Activated T-cell treated with anti-CD3 and anti-CD28 coated beads, Interleukin-2, amount 50 U/mL, for 72 hours (primary cell): ENCODE measurements around the gene GATA5. TPM values are rescaled to one million over a fixed set of nuclear protein-coding genes. Genes with fewer than 3 reads are reported as not detected.
"Not testable (repeated sequence)": the region's sequence is repeated elsewhere in the genome, so short reads cannot be mapped to it uniquely, and the experiment has no call there.

Source experiments
- ATAC-seq, 2 donors: fragments of 150-1000 bp; cut with Tn5 transposase; replicated peaks in 1 of 2; 2 replicates each; pipeline ENCODE4 v1.10.0; 2021; ENCODE audit warnings: moderate library complexity in 2 of 2, mild to moderate bottlenecking in 1 of 2
- DNase-seq, 2 donors: peaks; one replicate each; pipeline ENCODE4 v3.0.0; 2021 to 2022; ENCODE audit warnings: mixed read lengths in 1 of 2
- H3K27ac Mint-ChIP-seq: one replicate; pipeline ENCODE4 v1.8.0; 2022; ENCODE audit warnings: mild to moderate bottlenecking, moderate library complexity, mixed read lengths
- H3K27me3 Mint-ChIP-seq: one replicate; pipeline ENCODE4 v1.8.0; 2022; ENCODE audit warnings: low read depth, mixed read lengths
- H3K36me3 Mint-ChIP-seq, 2 donors: one replicate each; pipeline ENCODE4 v1.8.0; 2022; ENCODE audit warnings: mixed read lengths in 2 of 2, mild to moderate bottlenecking in 1 of 2; ENCODE audit not compliant: insufficient read depth in 2 of 2
- H3K4me1 Mint-ChIP-seq: one replicate; pipeline ENCODE4 v1.8.0; 2022; ENCODE audit warnings: low read depth, mixed read lengths
- H3K4me3 Mint-ChIP-seq, 2 donors: one replicate each; pipeline ENCODE4 v1.8.0; 2022; ENCODE audit warnings: mild to moderate bottlenecking in 2 of 2, mixed read lengths in 2 of 2, moderate library complexity in 2 of 2
- H3K9me3 Mint-ChIP-seq, 2 donors: one replicate each; pipeline ENCODE4 v1.8.0; 2022; ENCODE audit warnings: mixed read lengths in 2 of 2
- total RNA-seq, 2 donors: library from RNA; stranded (reverse); gene quantifications; one replicate each; pipeline ENCODE4 v1.2.3, GENCODE V29; 2022

GATA5 gene
- total RNA-seq, 2 donors from 2014 or later = not detected

DNA sequence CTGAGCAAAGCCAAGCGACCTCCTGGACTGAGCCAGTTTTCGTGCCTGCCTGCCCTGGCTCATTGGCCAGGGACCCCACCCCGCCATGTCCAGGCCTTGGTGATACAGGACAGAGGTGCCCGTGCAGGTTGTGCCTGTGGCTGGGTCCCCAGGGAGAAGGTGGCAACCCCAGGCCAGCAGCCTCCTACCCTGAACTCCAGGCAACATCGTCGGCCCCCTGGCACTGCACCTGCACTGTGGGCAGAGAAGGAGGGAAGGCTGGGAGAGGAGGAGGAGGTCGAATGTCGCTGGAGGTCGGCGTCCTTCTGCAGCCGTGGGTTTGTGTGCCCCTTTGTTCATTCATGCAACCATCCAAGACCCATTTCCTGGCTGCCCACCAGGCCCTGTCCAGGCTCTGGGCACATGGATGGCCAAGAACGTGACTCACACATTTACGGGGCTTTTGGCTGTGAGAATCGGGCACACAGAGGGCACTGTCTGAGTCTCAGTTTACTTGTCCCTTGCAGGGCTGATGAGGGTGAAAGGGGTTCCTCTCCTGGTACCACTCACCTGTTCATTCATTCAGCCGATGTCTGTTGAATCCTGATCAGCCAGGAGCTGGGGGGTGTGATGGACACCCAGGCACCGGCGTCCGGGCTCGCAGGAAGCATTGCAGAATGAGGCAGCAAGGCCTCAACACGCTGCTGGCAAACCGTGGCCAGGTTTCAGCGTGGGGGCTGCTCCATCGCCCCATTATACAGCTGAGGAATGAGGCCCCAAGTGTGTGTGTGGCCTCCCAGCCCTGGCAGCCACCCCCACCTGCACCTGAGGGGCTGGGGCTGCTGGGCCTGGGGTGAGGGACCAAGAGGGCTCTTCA lies 46.1 kb downstream of the GATA5 start:
- Mint-ChIP-seq H3K36me3 (no peaks in the 10 kb centered on the region), H3K4me1 (no peaks in the 10 kb centered on the region), H3K9me3 (no peaks in the 10 kb centered on the region), H3K27ac (no peak overlapping the region), H3K4me3 (no peak overlapping the region), H3K27me3 (peaks cover 16% of the 10 kb centered on the region)
- DNase-seq (no peak), ATAC-seq (no peak)

DNA sequence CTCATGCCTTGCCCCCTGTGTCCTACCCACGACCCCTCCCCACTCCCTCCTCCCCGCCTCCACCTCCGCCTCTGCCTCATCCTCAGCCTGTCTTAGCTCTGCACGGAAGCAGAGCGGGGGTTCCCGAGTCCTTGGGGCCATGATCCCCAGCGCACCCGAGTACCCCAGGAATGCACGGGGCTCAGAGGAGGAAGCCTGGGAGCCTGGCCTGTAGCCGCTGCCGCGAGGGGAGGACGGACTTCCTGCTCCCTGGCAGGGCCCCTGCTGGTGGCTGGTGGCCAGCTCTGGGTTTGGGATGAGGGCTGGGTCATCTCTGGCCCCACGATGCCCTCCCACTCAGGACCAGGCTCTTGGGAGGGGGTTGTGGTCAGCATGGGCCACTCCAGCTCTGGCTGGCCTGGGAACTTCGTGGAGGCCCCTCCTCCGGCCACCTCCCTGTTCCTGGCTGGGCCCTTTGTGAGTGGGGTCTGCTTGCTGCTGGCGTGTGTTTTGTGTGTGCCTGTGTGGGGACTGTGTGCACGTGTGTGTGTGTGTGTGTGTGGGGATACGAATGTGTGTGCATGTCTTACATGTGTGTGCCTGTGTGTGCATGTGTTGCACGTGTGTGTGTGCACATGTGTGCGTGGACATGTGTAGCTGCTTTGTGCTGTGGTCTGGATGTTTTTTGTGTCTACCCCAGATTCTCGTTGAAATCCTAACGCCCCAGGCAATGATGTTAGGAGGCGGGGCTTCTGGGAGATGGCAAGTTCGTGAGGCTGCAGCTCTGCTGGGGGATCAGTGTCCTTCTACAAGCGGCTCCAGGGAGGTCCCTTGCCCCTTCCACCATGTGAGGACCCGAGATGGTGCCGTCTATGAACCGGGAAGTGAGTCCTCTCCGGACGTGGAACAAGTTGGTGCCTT lies 47.1 kb downstream of the GATA5 start:
- H3K9me3 Mint-ChIP-seq = no peaks in the 10 kb centered on the region
- H3K4me3 Mint-ChIP-seq = no peak overlapping the region
- H3K27ac Mint-ChIP-seq = no peak overlapping the region

DNA sequence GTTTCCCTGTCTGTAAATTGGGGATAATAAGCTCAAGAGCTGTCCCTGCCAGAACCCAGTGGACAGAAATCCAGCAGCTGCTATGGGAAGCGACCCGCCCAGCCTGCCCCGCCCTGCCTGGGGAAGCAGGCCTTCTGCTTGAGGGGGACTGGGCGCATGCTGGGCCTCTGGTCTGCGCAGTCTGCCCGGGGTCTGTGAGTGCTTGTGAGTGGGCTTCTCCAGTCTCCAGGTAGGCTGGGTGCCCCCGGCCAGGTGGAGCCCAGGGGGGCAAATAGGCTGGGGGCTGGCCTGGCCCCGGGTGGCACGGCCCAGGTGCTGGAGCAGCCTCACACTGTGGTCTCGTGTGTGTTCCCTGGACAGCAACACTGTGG lies 47.8 kb downstream of the GATA5 start:
- H3K36me3 Mint-ChIP-seq = no peaks in the 10 kb centered on the region
- peaks cover 4% of the 10 kb centered on the region for H3K27me3 Mint-ChIP-seq
- H3K4me3 Mint-ChIP-seq = no peak overlapping the region

More for the DNA sequence above, 47.1 kb downstream of the GATA5 start:
- ATAC-seq (no peak), DNase-seq (no peak)
- Mint-ChIP-seq H3K4me1 (no peaks in the 10 kb centered on the region), H3K27me3 (peaks cover 6% of the 10 kb centered on the region), H3K36me3 (no peaks in the 10 kb centered on the region)

DNA sequence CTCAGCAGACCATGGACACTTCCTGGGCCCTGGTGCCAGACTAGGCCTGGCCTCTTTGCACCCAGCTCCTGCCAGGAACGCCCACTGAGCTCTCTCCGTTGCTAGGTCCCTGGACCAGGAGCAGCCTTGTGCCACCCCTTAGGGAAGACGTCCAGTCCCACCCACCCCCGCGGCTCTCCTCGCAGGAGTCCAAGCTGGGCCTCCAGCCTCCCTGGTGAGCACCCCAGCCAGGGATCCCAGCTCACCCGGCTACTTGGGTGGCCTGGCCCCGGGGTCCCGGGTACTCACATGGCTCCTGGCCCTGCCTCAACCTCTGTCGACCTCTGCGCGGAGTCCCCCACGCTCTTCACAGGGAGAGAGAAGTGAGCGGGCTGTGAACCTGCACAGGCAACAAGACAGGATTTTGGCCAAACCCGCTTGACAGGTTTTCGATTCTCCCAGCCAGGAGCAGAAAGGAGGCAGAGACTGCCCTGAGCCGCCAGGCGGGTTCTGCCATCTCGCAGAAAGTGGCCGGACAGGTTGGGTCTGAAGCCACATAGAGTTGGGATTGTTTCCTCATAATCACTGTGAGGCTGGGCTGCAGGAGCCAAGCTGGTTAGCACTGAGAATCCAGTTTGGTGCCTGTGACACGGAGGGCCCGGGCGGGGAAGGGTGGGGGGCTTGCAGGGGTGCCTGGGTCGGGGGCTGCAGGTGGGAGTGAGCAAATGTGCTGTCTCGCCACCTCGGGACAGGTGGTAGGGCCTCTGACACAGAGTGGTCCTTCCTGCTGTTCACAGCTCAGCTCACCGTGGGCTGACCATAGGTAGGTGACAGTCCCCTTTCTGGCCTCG lies 48.4 kb downstream of the GATA5 start, which contains the start of gene RBBP8NL:
RBBP8NL (minus strand) TSS at position 368 of the 830 bp plus-strand sequence. CDS start 7,892 bp downstream, outside the sequence.
- Mint-ChIP-seq H3K27me3 (peaks cover 4% of the 10 kb centered on the region), H3K36me3 (no peaks in the 10 kb centered on the region), H3K4me3 (no peak within 1 kb of the TSS), H3K9me3 (no peaks in the 10 kb centered on the region), H3K27ac (no peak within 1 kb of the TSS), H3K4me1 (no peaks in the 10 kb centered on the region)
- no peak for ATAC-seq
- DNase-seq = no peak

More for the DNA sequence above, 47.8 kb downstream of the GATA5 start:
- ATAC-seq = no peak
- no peak for DNase-seq
- H3K9me3 Mint-ChIP-seq = no peaks in the 10 kb centered on the region
- no peaks in the 10 kb centered on the region for H3K4me1 Mint-ChIP-seq
- H3K27ac Mint-ChIP-seq = no peak overlapping the region

DNA sequence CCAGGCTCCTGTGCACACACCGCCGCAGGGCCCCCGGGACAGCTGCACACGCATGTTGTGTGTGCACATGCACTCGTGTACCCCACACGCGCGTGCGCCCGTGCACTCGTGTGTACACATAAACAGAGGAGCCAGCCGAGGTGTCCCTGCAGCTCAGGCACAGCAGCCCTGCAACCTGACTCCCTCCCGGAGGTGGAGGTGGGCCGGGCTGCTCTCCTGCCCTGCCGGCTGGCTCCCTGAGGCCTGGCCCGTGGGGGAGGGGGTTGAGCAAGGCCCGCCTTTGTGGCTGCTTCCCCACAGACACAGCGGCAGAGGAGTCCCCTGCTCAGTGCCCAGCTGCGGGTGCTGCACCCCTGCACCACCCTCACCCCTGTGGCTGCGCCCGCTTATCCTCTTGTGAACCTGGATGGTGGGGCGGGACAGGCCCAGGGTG lies 49.1 kb downstream of the GATA5 start:
- H3K4me3 Mint-ChIP-seq = no peak overlapping the region
- no peak overlapping the region for H3K27ac Mint-ChIP-seq
- DNase-seq (no peak), ATAC-seq (no peak)
- no peaks in the 10 kb centered on the region for H3K9me3 Mint-ChIP-seq
- no peaks in the 10 kb centered on the region for H3K4me1 Mint-ChIP-seq
- no peaks in the 10 kb centered on the region for H3K36me3 Mint-ChIP-seq
- peaks cover 4% of the 10 kb centered on the region for H3K27me3 Mint-ChIP-seq

DNA sequence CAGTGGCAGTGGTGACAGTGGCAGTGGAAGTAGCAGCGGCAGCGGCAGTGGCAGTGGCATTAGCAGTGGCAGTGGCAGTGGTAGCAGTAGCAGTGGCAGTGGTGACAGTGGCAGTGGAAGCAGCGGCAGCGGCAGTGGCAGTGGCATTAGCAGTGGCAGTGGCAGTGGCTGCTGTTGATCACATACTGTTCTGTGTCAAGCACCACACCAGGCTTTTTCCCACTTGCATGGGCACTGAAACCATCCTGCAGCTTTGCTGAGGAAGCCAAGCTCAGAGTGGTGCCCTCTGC lies 49.8 kb downstream of the GATA5 start:
- H3K4me3 Mint-ChIP-seq, H3K27ac Mint-ChIP-seq, H3K4me1 Mint-ChIP-seq: not testable (repeated sequence)

DNA sequence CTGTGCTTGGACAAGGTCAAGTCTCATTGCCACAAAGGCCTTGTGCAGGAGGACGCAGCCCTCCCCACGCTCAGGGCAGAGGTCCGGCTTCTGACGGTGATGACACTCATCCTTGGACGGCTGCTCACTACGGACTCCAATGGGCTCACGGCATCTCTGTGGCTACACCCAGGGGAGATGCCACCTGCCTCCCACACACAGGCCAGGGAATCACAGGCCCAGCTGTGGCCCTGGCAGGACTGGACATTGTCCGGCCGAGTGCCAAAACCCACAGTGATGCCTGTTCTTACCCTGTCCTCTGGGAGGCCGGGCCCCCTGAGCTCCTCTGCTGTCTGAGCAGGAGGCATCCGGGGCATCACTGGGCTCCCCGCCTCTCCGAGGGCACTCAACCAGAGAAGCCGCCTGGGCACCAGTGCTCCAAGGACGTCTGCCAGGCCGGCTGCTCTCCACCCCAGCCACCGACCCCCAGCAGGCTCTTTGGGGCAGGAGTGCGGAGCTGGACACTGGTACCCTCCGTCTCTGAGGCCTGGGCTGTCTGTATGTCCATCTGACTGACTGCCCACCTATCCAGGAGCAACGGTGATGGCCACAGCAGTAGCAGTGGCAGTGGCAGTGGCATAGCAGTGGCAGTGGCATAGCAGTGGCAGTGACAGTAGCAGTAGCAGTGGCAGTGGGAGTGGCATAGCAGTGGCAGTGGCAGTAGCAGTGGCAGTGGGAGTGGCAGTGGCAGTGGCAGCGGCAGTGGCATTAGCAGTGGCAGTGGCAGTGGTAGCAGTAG lies 50.3 kb downstream of the GATA5 start:
- Mint-ChIP-seq H3K27me3 (no peaks in the 10 kb centered on the region), H3K36me3 (no peaks in the 10 kb centered on the region), H3K4me3 (no peak overlapping the region), H3K27ac (no peak overlapping the region), H3K4me1 (no peaks in the 10 kb centered on the region), H3K9me3 (peaks cover 0 to 4% of the 10 kb centered on the region in 2 donors)
- ATAC-seq = no peak
- DNase-seq = no peak

More for the DNA sequence above, 49.8 kb downstream of the GATA5 start:
- H3K36me3 Mint-ChIP-seq, H3K9me3 Mint-ChIP-seq, H3K27me3 Mint-ChIP-seq, DNase-seq, ATAC-seq: not testable (repeated sequence)

DNA sequence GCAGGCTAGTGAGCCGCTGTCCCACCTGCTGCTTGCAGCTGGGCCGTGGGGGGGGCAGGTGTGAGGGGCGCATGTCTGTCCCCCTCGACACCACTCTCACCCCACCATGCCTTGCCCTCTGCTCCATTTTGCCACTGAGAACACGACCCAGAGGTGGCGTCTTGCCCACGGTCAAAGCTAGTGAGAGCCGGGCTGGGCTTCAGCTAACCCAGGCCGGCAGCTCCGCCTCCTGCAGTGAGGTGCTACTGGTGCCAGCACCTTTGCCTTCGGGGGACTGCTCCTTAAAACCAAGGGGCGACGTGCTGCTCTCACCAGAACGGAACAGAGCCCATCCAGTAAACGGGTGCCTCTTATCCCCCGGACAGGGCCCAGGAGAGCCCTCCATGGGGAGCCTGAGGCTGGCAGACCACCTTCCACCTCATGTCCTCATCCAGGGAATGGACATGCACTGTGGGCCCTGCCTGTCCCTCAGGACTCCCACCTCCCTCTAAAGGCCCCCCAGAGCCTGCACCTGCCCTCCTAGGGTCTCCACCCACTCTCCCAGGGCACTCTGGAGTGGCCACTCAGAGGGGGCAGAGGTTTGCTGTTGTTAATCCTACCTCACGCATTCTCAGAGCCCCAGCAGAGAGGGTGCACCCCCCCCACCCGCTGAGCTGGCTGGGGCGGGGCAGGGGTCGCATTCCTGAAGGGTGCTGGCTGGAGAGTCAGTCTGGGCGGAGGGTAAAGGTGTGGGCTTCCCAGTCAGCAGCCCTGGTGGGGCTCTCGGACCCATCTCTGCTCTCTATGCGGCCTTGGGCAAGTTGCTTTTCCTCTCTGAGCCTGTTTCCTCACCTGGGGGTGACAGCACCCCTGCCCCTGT lies 51.3 kb downstream of the GATA5 start:
- DNase-seq (no peak), ATAC-seq (no peak)
- Mint-ChIP-seq H3K4me1 (no peaks in the 10 kb centered on the region), H3K9me3 (peaks cover 0 to 4% of the 10 kb centered on the region in 2 donors), H3K27ac (no peak overlapping the region), H3K4me3 (no peak overlapping the region), H3K27me3 (no peaks in the 10 kb centered on the region), H3K36me3 (no peaks in the 10 kb centered on the region)

DNA sequence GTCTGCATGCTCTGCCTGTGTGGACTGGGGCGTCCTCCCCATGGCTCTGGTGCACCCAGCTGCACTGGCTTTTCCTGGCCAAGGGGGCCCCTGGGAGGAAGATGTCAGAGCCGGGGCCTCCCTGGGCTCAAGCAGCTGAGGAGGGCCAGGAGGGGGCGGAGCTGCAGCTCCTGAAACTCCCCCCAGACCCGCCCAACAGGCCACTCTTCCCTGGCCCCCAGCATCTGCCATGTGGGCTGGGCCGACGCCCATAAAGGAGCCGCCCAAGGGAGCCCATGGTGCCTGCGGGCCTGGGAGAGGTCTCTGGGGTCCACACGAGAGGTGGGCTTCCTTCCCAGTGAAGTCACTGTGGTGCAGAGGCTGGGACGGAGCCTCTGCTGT lies 52.5 kb downstream of the GATA5 start:
- Mint-ChIP-seq H3K36me3 (no peaks in the 10 kb centered on the region), H3K27ac (no peak overlapping the region), H3K4me3 (no peak overlapping the region), H3K27me3 (no peaks in the 10 kb centered on the region), H3K4me1 (no peaks in the 10 kb centered on the region), H3K9me3 (peaks cover 0 to 4% of the 10 kb centered on the region in 2 donors)
- no peak for DNase-seq
- no peak for ATAC-seq

DNA sequence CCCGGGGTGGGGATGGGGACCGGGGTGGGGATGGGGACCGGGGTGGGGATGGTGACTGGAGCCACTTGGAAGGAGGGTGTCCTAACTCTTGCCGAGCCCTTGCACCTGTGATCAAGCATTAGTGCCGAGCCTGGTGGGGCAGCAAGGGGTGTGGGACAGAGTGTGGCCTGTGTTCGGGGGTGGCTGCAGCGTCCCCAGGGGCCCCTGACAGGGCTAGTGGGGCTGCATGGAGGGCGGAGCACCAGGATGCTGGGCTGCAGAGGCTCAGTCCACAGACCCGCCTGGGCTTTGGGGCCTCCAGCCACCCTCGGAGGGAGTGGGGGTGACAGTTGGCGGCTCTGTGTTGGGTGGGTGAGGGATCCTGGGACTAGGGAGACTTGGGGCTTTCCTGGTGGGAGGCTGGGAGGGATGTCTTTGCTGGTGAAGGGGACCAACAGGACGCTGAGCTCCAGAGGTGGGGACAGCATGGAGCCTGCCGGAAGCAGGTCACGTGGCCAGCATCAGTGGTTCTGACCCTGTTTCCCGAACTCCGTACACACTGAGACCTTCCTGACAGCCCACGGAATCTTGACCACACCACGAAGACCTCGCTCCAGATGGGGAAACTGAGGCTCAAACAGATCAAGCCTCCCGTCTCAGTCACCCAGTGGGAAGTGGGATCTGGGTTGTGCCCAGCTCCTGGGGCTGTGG lies 53.0 kb downstream of the GATA5 start:
- no peaks in the 10 kb centered on the region for H3K4me1 Mint-ChIP-seq
- no peaks in the 10 kb centered on the region for H3K36me3 Mint-ChIP-seq
- no peak overlapping the region for H3K27ac Mint-ChIP-seq
- ATAC-seq = no peak
- H3K27me3 Mint-ChIP-seq = no peaks in the 10 kb centered on the region
- peaks cover 0 to 4% of the 10 kb centered on the region in 2 donors for H3K9me3 Mint-ChIP-seq
- H3K4me3 Mint-ChIP-seq = no peak overlapping the region
- DNase-seq = no peak

DNA sequence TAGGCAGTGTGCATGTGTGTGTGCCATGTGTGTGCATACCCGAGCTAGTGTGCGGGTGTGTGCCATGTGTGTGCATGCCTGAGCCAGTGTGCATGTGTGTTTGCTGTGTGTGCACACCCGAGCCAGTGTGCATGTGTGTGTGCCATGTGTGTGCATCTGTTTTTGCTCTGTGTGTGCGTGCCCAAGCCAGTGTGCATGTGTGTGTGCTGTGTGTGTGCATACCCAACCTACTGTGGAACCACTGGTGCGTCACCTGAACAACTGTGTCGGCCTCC lies 54.1 kb downstream of the GATA5 start:
- H3K4me1 Mint-ChIP-seq = no peaks in the 10 kb centered on the region
- H3K9me3 Mint-ChIP-seq = peaks cover 0 to 4% of the 10 kb centered on the region in 2 donors
- ATAC-seq = no peak
- no peak overlapping the region for H3K27ac Mint-ChIP-seq
- H3K27me3 Mint-ChIP-seq = no peaks in the 10 kb centered on the region
- H3K36me3 Mint-ChIP-seq = no peaks in the 10 kb centered on the region
- DNase-seq = no peak
- no peak overlapping the region for H3K4me3 Mint-ChIP-seq
